Hippocampal formation (tissue), 2 donors: ENCODE data around the gene KRT26.
"Not testable (repeated sequence)": the region's sequence is repeated elsewhere in the genome, so short reads cannot be mapped to it uniquely, and the experiment has no call there.

Experiments
- DNase-seq, 2 donors: peaks; one replicate each; lab custom pipeline; 2025; lab: John Stamatoyannopoulos, UW

The KRT26 gene

GRCh38 chr17:40772101-40772500 is at the start of gene KRT26:
TSS of gene KRT26 (minus strand) at chr17:40772201. CDS start at chr17:40772113, 88 bp downstream.
- no peak for DNase-seq

- DNase-seq = no peak
These were observed 49.5 kb upstream of the KRT26 start for GRCh38 chr17:40821536-40821935.

GRCh38 chr17:40820228-40820838 is 48.3 kb upstream of the KRT26 start:
- no peak for DNase-seq

GRCh38 chr17:40819528-40820125 is 47.6 kb upstream of the KRT26 start:
- peak in 1 of 2 donors; percentile 0 for DNase-seq

GRCh38 chr17:40818733-40819527 is 46.9 kb upstream of the KRT26 start:
- peak; percentile 40 to 61 for DNase-seq

GRCh38 chr17:40818343-40818732 is 46.3 kb upstream of the KRT26 start:
- no peak for DNase-seq

GRCh38 chr17:40817103-40817682 is 45.2 kb upstream of the KRT26 start:
- DNase-seq = no peak

- no peak for DNase-seq
These were observed 44.6 kb upstream of the KRT26 start for GRCh38 chr17:40816569-40816968.

GRCh38 chr17:40815381-40815780 is 43.4 kb upstream of the KRT26 start:
- no peak for DNase-seq

GRCh38 chr17:40814657-40815056 is 42.7 kb upstream of the KRT26 start:
- DNase-seq = not testable (repeated sequence)

- DNase-seq = no peak
These were observed 41.8 kb upstream of the KRT26 start for GRCh38 chr17:40813804-40814203.

GRCh38 chr17:40812639-40813038 is 40.6 kb upstream of the KRT26 start:
- DNase-seq = no peak

- DNase-seq = no peak
These were observed 38.5 kb upstream of the KRT26 start for GRCh38 chr17:40810494-40810893.

GRCh38 chr17:40809721-40810421 is 37.9 kb upstream of the KRT26 start:
- no peak for DNase-seq

- no peak for DNase-seq
These were observed 34.1 kb upstream of the KRT26 start for GRCh38 chr17:40806131-40806530.

GRCh38 chr17:40803617-40804082 is 31.6 kb upstream of the KRT26 start:
- peak; percentile 11 to 13 for DNase-seq

GRCh38 chr17:40801157-40801556 is 29.2 kb upstream of the KRT26 start:
- DNase-seq = no peak

- no peak for DNase-seq
These were observed 28.4 kb upstream of the KRT26 start for GRCh38 chr17:40800381-40800780.

- DNase-seq = no peak
These were observed 27.9 kb upstream of the KRT26 start, which contains the start of gene KRT28 for GRCh38 chr17:40799859-40800258. TSS of gene KRT28 (minus strand) at chr17:40799959. CDS start at chr17:40799893, 66 bp downstream.

GRCh38 chr17:40796846-40797245 is 24.8 kb upstream of the KRT26 start:
- DNase-seq = no peak

- no peak for DNase-seq
These were observed 23.1 kb upstream of the KRT26 start for GRCh38 chr17:40795019-40795667.
